Measurements from ENCODE around the gene NEK5. TPM values are rescaled to one million over a fixed set of nuclear protein-coding genes. Genes with fewer than 3 reads are reported as not detected.
"Not testable (repeated sequence)": the region's sequence is repeated elsewhere in the genome, so short reads cannot be mapped to it uniquely, and the experiment has no call there.

Gene NEK5
- under 0.01 and 0.13 TPM in 2 replicates for total RNA-seq

GRCh38 chr13:52128714-52129700, at the start of gene NEK5:
Gene NEK5, minus strand, starts transcription at chr13:52129073. Its CDS starts 1,591 bp downstream, at chr13:52127482.
- DNase-seq (ENCODE audit: low read depth in 2 of 2) = peak in 1 of 2 donors; percentile 50

GRCh38 chr13:52177276-52177675, 48.4 kb upstream of the NEK5 start:
- DNase-seq (ENCODE audit: low read depth in 2 of 2) = no peak

GRCh38 chr13:52173970-52174369, 45.1 kb upstream of the NEK5 start:
- DNase-seq (ENCODE audit: low read depth in 2 of 2) = not testable (repeated sequence)

GRCh38 chr13:52173373-52173772, 44.5 kb upstream of the NEK5 start:
- DNase-seq (ENCODE audit: low read depth in 2 of 2) = no peak

GRCh38 chr13:52171686-52172085, 42.8 kb upstream of the NEK5 start:
- not testable (repeated sequence) for DNase-seq (ENCODE audit: low read depth in 2 of 2)

GRCh38 chr13:52170828-52171391, 42.0 kb upstream of the NEK5 start:
- not testable (repeated sequence) for DNase-seq (ENCODE audit: low read depth in 2 of 2)

- no peak for DNase-seq (ENCODE audit: low read depth in 2 of 2)
Measured at GRCh38 chr13:52169839-52170238, 41.0 kb upstream of the NEK5 start.

- no peak for DNase-seq (ENCODE audit: low read depth in 2 of 2)
Measured at GRCh38 chr13:52165411-52165810, 36.5 kb upstream of the NEK5 start.

- DNase-seq (ENCODE audit: low read depth in 2 of 2) = peak; percentile 43 to 53
Measured at GRCh38 chr13:52164989-52165388, 36.1 kb upstream of the NEK5 start.

- DNase-seq (ENCODE audit: low read depth in 2 of 2) = not testable (repeated sequence)
Measured at GRCh38 chr13:52163878-52164277, 35.0 kb upstream of the NEK5 start.

GRCh38 chr13:52162279-52163101, 33.6 kb upstream of the NEK5 start:
- peak; percentile 65 to 91 for DNase-seq (ENCODE audit: low read depth in 2 of 2)

GRCh38 chr13:52161181-52161646, 32.3 kb upstream of the NEK5 start:
- no peak for DNase-seq (ENCODE audit: low read depth in 2 of 2)

- DNase-seq (ENCODE audit: low read depth in 2 of 2) = no peak
Measured at GRCh38 chr13:52160506-52160905, 31.6 kb upstream of the NEK5 start.

GRCh38 chr13:52160053-52160452, 31.2 kb upstream of the NEK5 start:
- no peak for DNase-seq (ENCODE audit: low read depth in 2 of 2)

- peak; percentile 38 to 70 for DNase-seq (ENCODE audit: low read depth in 2 of 2)
Measured at GRCh38 chr13:52159159-52159982, 30.5 kb upstream of the NEK5 start, which contains the start of gene NEK3. Gene NEK3, minus strand, starts transcription at chr13:52159597. Its CDS starts 3,406 bp downstream, at chr13:52156191.

- no peak for DNase-seq (ENCODE audit: low read depth in 2 of 2)
Measured at GRCh38 chr13:52158629-52159158, 29.8 kb upstream of the NEK5 start.

- DNase-seq (ENCODE audit: low read depth in 2 of 2) = peak in 1 of 2 donors; percentile 12
Measured at GRCh38 chr13:52156724-52157261, 27.9 kb upstream of the NEK5 start.

GRCh38 chr13:52155177-52155576, 26.3 kb upstream of the NEK5 start:
- no peak for DNase-seq (ENCODE audit: low read depth in 2 of 2)

GRCh38 chr13:52147225-52147624, 18.4 kb upstream of the NEK5 start:
- DNase-seq (ENCODE audit: low read depth in 2 of 2) = no peak

GRCh38 chr13:52141299-52141698, 12.4 kb upstream of the NEK5 start:
- peak in 1 of 2 donors; percentile 16 for DNase-seq (ENCODE audit: low read depth in 2 of 2)

Measured in dermis microvascular lymphatic vessel endothelial cell (primary cell).